Measurements from ENCODE around the gene CHRNB4. TPM values are rescaled to one million over a fixed set of nuclear protein-coding genes. Genes with fewer than 3 reads are reported as not detected.
"Not testable (repeated sequence)": the region's sequence is repeated elsewhere in the genome, so short reads cannot be mapped to it uniquely, and the experiment has no call there.

CHRNB4 gene
- total RNA-seq, 1 experiment from 2014 or later: not detected

GRCh38 chr15:78618064-78618463 lies 22.9 kb downstream of the CHRNB4 start:
- DNase-seq (ENCODE audit: low spot score): no peak

DNA sequence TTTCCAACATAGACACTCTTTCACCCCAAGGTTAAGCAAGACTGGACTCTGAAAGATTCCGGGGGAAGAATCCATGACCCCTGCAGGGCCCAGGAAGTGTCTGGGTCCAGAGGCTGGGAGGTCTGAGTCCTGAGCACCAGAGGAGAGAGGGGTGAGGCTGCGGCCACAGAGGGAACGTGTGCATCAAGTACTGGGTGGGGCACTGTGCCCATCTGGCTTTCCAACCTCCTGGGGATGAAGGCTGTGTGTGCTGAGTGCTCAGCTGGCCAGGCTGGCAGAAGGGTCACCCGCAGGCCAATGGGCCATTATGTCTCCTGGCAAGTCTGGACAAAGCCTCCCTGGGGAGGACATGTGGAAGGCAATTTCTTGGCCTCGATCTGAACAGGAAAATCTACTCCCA lies 23.5 kb downstream of the CHRNB4 start:
- DNase-seq (ENCODE audit: low spot score): no peak

DNA sequence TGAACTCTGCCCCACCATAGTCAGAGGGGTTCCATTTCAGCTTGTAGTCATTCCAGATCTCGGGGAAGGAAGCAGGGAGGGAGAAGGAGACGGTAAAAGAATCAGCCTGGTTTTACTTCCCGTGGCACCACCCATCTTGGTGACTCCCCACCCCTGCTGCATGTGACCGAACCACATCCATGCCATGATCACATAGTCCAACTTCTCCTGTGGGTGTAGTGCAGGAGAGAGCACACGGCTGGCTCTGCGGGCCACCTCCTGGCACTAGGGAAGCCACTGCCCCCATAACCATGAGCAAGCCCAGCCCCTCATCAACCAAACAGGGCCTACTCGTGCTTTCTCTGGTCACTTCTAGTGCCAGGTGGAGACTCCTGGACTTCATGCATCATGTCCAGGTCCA lies 23.9 kb downstream of the CHRNB4 start:
- DNase-seq (ENCODE audit: low spot score): no peak

DNA sequence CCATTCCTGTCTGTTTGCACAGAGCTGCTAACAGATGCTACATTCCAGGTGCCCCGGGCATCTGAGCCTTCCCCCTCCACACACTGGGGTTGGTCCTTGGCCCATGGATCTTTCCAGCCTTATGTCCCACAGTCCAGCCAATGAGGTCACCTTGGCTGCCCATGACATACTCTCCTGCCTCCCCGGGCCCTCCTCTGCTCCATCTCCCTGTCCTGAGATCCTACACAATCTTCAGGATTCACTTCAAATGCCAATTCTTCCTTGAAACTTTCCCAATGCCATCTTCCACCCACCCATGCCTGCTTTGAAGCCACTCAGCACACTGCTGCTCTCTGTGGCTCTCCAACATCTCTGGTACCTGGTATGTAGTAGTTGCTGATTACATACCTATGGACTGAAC lies 24.5 kb downstream of the CHRNB4 start:
- no peak for DNase-seq (ENCODE audit: low spot score)

- no peak for DNase-seq (ENCODE audit: low spot score)
These were observed 25.8 kb downstream of the CHRNB4 start for GRCh38 chr15:78615151-78615589.

DNA sequence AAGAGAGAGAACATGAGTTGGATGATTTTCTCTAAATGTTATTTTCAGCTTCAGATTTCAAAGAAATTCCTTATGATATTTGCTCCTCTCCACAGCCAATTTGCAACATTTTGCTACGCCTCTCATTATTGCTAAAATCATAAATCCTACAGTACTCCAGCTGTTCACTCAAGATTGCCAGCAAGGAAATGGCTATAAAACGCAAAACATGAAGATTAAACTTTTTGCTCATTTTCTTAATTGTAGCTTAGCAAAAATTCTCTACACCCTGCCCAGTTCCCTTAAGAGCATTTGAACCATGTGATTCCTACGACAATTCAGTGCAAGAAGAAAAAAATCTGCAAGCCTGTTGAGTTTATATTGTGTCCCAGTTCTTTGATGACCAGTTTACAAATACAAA lies 27.0 kb downstream of the CHRNB4 start:
- no peak for DNase-seq (ENCODE audit: low spot score)

GRCh38 chr15:78609551-78609950 lies 31.5 kb downstream of the CHRNB4 start:
- not testable (repeated sequence) for DNase-seq (ENCODE audit: low spot score)

GRCh38 chr15:78605680-78606079 lies 35.3 kb downstream of the CHRNB4 start:
- no peak for DNase-seq (ENCODE audit: low spot score)

GRCh38 chr15:78605201-78605600 lies 35.8 kb downstream of the CHRNB4 start:
- no peak for DNase-seq (ENCODE audit: low spot score)

GRCh38 chr15:78604420-78604819 lies 36.6 kb downstream of the CHRNB4 start:
- DNase-seq (ENCODE audit: low spot score): no peak

- DNase-seq (ENCODE audit: low spot score): no peak
These were observed 37.5 kb downstream of the CHRNB4 start for GRCh38 chr15:78603467-78603866.

DNA sequence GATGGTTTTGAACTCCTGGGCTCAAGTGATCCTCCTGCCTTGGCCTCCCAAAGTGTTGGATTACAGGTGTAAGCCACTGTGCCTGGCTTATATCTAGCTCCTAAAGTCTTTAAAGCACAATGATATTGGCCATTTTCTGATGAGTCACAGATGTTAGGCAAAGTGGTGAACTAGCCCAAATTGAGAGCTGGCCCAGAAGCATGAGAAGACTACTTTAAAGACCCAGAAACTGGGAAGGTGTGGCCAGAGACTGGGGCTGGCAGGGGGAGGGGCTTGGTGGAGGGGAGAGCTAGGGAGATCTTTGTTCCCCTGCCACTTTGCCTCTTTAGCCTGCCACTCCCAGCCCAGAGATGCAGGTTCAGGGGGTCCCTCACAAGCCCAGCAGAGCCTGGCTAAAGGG lies 41.8 kb downstream of the CHRNB4 start:
- DNase-seq (ENCODE audit: low spot score): no peak

DNA sequence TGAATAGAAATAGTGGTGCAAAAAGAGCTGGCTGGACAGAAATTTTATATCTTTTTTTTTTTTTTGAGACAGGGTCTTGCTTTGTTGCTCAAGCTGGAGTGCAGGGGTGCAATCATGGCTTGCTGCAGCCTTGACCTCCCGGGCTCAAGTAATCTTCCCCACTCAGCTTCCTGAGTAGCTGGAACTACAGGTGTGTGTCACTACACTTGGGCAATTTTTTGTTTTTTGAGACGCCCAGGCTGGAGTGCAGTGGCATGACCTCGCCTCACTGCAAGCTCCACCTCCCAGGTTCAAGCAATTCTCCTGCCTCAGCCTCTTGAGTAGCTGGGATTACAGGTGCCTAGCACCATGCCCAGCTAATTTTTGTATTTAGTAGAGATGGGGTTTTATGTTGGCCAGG lies 42.7 kb downstream of the CHRNB4 start:
- DNase-seq (ENCODE audit: low spot score): no peak

- DNase-seq (ENCODE audit: low spot score): no peak
These were observed 43.4 kb downstream of the CHRNB4 start for GRCh38 chr15:78597583-78597982.

GRCh38 chr15:78574944-78575343 lies 66.1 kb downstream of the CHRNB4 start:
- DNase-seq (ENCODE audit: low spot score): no peak

Small RNA genes within 50 kb of the gene (small RNA-seq; reads per million reads assigned to genes)
- gene AC067863.2: not detected

Other genes with a start within 250 kb of the CHRNB4 start
- 12.2 and 13.0 TPM in 2 replicates for gene IREB2, start 203.0 kb downstream of the CHRNB4 start, total RNA-seq (2014; rRNA removed; shearing (Covaris generic))
- 4.4 and 7.1 TPM in 2 replicates for gene HYKK, start 133.6 kb downstream of the CHRNB4 start, total RNA-seq (2014; rRNA removed; shearing (Covaris generic))
- 167 and 195 TPM in 2 replicates for gene PSMA4, start 100.8 kb downstream of the CHRNB4 start, total RNA-seq (2014; rRNA removed; shearing (Covaris generic))
- 14.3 and 14.9 TPM in 2 replicates for gene CHRNA5, start 75.7 kb downstream of the CHRNB4 start, total RNA-seq (2014; rRNA removed; shearing (Covaris generic))
- not detected in 2 replicates for gene CHRNA3, start 20.2 kb downstream of the CHRNB4 start, total RNA-seq (2014; rRNA removed; shearing (Covaris generic))
- 0.50 and 0.69 TPM in 2 replicates for gene ADAMTS7, start 170.3 kb upstream of the CHRNB4 start, total RNA-seq (2014; rRNA removed; shearing (Covaris generic))
- gene MORF4L1, start 231.7 kb upstream of the CHRNB4 start, total RNA-seq (2014; rRNA removed; shearing (Covaris generic)): 135 and 142 TPM in 2 replicates

Measured in HT-29 (cell line).